ENCODE results near the gene PIM1.

PIM1 gene

GRCh38 chr6:37206622-37207021 lies 36.7 kb downstream of the PIM1 start:
- no peak overlapping the region for H2AFZ ChIP-seq (ENCODE audit: low read length)
- H3K27ac ChIP-seq (ENCODE audit: low read length): no peak overlapping the region
- no peaks in the 10 kb centered on the region for H4K20me1 ChIP-seq (ENCODE audit: insufficient read depth, low read length)
- TF ChIP-seq CTCF (IDR thresholded peaks at IDR 0.05; ENCODE audit: low read length) (no peak), EZH2 (optimal IDR thresholded peaks at IDR 0.05; ENCODE audit: low read depth, low read length) (no peak), EZH2phosphoT487 (IDR thresholded peaks at IDR 0.05; ENCODE audit: low read length) (no peak)
- no peaks in the 10 kb centered on the region for H3K9me3 ChIP-seq (replicated peaks; ENCODE audit: insufficient read depth, low read length)
- no peaks in the 10 kb centered on the region for H3K27me3 ChIP-seq (replicated peaks; ENCODE audit: insufficient read depth, low read length)
- H3K36me3 ChIP-seq (replicated peaks; ENCODE audit: insufficient read depth, low read length): no peaks in the 10 kb centered on the region
- H3K4me2 ChIP-seq (ENCODE audit: low read depth, low read length): no peak overlapping the region
- H3K9ac ChIP-seq (ENCODE audit: low read length): no peak overlapping the region
- no peak for DNase-seq
- no peaks in the 10 kb centered on the region for H3F3A ChIP-seq (ENCODE audit: insufficient read depth, low read length)
- H3K4me3 ChIP-seq (ENCODE audit: low read length): no peak overlapping the region
- H3K4me1 ChIP-seq (ENCODE audit: low read length): peaks cover 6% of the 10 kb centered on the region; the same call in 1 of the 2 replicates
- no peaks in the 10 kb centered on the region for H3K79me2 ChIP-seq (ENCODE audit: low read length)
- no peaks in the 10 kb centered on the region for H3K9me2 ChIP-seq (replicated peaks; ENCODE audit: insufficient read depth, low read length)

GRCh38 chr6:37207903-37208456 lies 38.0 kb downstream of the PIM1 start:
- Histone ChIP-seq H2AFZ (ENCODE audit: low read length) (peak overlapping the region; percentile 43), H3K9me2 (replicated peaks; ENCODE audit: insufficient read depth, low read length) (no peaks in the 10 kb centered on the region), H3K4me1 (ENCODE audit: low read length) (peaks cover 6% of the 10 kb centered on the region; the same call in 1 of the 2 replicates), H3F3A (ENCODE audit: insufficient read depth, low read length) (no peaks in the 10 kb centered on the region), H4K20me1 (ENCODE audit: insufficient read depth, low read length) (no peaks in the 10 kb centered on the region), H3K27me3 (replicated peaks; ENCODE audit: insufficient read depth, low read length) (no peaks in the 10 kb centered on the region), H3K36me3 (replicated peaks; ENCODE audit: insufficient read depth, low read length) (no peaks in the 10 kb centered on the region), H3K9me3 (replicated peaks; ENCODE audit: insufficient read depth, low read length) (no peaks in the 10 kb centered on the region), H3K4me2 (ENCODE audit: low read depth, low read length) (no peak overlapping the region), H3K4me3 (ENCODE audit: low read length) (no peak overlapping the region), H3K79me2 (ENCODE audit: low read length) (no peaks in the 10 kb centered on the region), H3K27ac (ENCODE audit: low read length) (no peak overlapping the region), H3K9ac (ENCODE audit: low read length) (no peak overlapping the region)
- no peak for TF ChIP-seq EZH2 (optimal IDR thresholded peaks at IDR 0.05; ENCODE audit: low read depth, low read length)
- TF ChIP-seq CTCF (IDR thresholded peaks at IDR 0.05; ENCODE audit: low read length): peak; percentile 86
- TF ChIP-seq EZH2phosphoT487 (IDR thresholded peaks at IDR 0.05; ENCODE audit: low read length): no peak
- peak; percentile 86 for DNase-seq

GRCh38 chr6:37208793-37209192 lies 38.8 kb downstream of the PIM1 start:
- H3K79me2 ChIP-seq (ENCODE audit: low read length): no peaks in the 10 kb centered on the region
- H3K36me3 ChIP-seq (replicated peaks; ENCODE audit: insufficient read depth, low read length): no peaks in the 10 kb centered on the region
- peaks cover 6% of the 10 kb centered on the region; the same call in 1 of the 2 replicates for H3K4me1 ChIP-seq (ENCODE audit: low read length)
- no peak for TF ChIP-seq EZH2phosphoT487 (IDR thresholded peaks at IDR 0.05; ENCODE audit: low read length)
- TF ChIP-seq CTCF (IDR thresholded peaks at IDR 0.05; ENCODE audit: low read length): no peak
- TF ChIP-seq EZH2 (optimal IDR thresholded peaks at IDR 0.05; ENCODE audit: low read depth, low read length): no peak
- no peaks in the 10 kb centered on the region for H3K27me3 ChIP-seq (replicated peaks; ENCODE audit: insufficient read depth, low read length)
- H3K4me2 ChIP-seq (ENCODE audit: low read depth, low read length): no peak overlapping the region
- no peaks in the 10 kb centered on the region for H3K9me2 ChIP-seq (replicated peaks; ENCODE audit: insufficient read depth, low read length)
- H2AFZ ChIP-seq (ENCODE audit: low read length): no peak overlapping the region
- DNase-seq: no peak
- H3K9ac ChIP-seq (ENCODE audit: low read length): no peak overlapping the region
- H3K9me3 ChIP-seq (replicated peaks; ENCODE audit: insufficient read depth, low read length): no peaks in the 10 kb centered on the region
- no peaks in the 10 kb centered on the region for H3F3A ChIP-seq (ENCODE audit: insufficient read depth, low read length)
- no peak overlapping the region for H3K27ac ChIP-seq (ENCODE audit: low read length)
- no peak overlapping the region for H3K4me3 ChIP-seq (ENCODE audit: low read length)
- H4K20me1 ChIP-seq (ENCODE audit: insufficient read depth, low read length): no peaks in the 10 kb centered on the region

Data from MM.1S (cell line).